BE2C (cell line): Measurements from ENCODE around the gene KDF1.

ENCODE experiments used
- DNase-seq: peaks from one replicate; pipeline ENCODE4 v3.0.0-alpha.2; 2020
- H3K27me3 ChIP-seq: fragments of 250-450 bp; sonication (Bioruptor Pico); 2 replicates; pipeline ENCODE4 v1.5.1; 2020; ENCODE audit warnings: mild to moderate bottlenecking
- H3K36me3 ChIP-seq: fragments of 250-450 bp; sonication (Bioruptor Pico); 2 replicates; pipeline ENCODE4 v1.5.1; 2020; ENCODE audit warnings: mild to moderate bottlenecking
- H3K4me1 ChIP-seq: fragments of 250-450 bp; sonication (Bioruptor Pico); 2 replicates; pipeline ENCODE4 v1.5.1; 2020
- H3K4me3 ChIP-seq: 2 replicates; pipeline ENCODE4 v1.5.1; 2011; ENCODE audit warnings: low read depth, low read length
- H3K9me3 ChIP-seq: fragments of 250-450 bp; sonication (Bioruptor Pico); 2 replicates; pipeline ENCODE4 v1.5.1; 2020
- CTCF ChIP-seq: IDR thresholded peaks from 2 replicates; pipeline ENCODE4 v1.5.1; 2012; ENCODE audit warnings: mild to moderate bottlenecking, low read depth, low read length

The KDF1 gene

GRCh38 chr1:26938004-26938658 is 22.1 kb downstream of the KDF1 start:
- no peak for TF ChIP-seq CTCF
- H3K27me3 ChIP-seq, result no peaks in the 10 kb centered on the region
- H3K9me3 ChIP-seq, result no peaks in the 10 kb centered on the region
- peaks cover 17% of the 10 kb centered on the region for H3K36me3 ChIP-seq
- DNase-seq, result no peak
- H3K4me1 ChIP-seq, result no peaks in the 10 kb centered on the region
- H3K4me3 ChIP-seq, result no peak overlapping the region

GRCh38 chr1:26936823-26937222 is 23.4 kb downstream of the KDF1 start:
- Histone ChIP-seq H3K36me3 (peaks cover 11% of the 10 kb centered on the region), H3K4me1 (no peaks in the 10 kb centered on the region), H3K4me3 (no peak overlapping the region), H3K9me3 (no peaks in the 10 kb centered on the region), H3K27me3 (no peaks in the 10 kb centered on the region)
- TF ChIP-seq CTCF, result no peak
- no peak for DNase-seq

- no peak for TF ChIP-seq CTCF
- no peak for DNase-seq
- Histone ChIP-seq H3K4me3 (no peak overlapping the region), H3K36me3 (peaks cover 13% of the 10 kb centered on the region; the same call in 1 of the 2 replicates), H3K4me1 (no peaks in the 10 kb centered on the region), H3K9me3 (no peaks in the 10 kb centered on the region), H3K27me3 (no peaks in the 10 kb centered on the region)
Measured at GRCh38 chr1:26932531-26932930, 27.7 kb downstream of the KDF1 start.

- DNase-seq, result no peak
- H3K36me3 ChIP-seq, result peaks cover 17% of the 10 kb centered on the region
- H3K9me3 ChIP-seq, result no peaks in the 10 kb centered on the region
- no peak overlapping the region for H3K4me3 ChIP-seq
- TF ChIP-seq CTCF, result no peak
- no peaks in the 10 kb centered on the region for H3K27me3 ChIP-seq
- H3K4me1 ChIP-seq, result no peaks in the 10 kb centered on the region
Measured at GRCh38 chr1:26923711-26924110, 36.6 kb downstream of the KDF1 start.

GRCh38 chr1:26922901-26923300 is 37.4 kb downstream of the KDF1 start:
- Histone ChIP-seq H3K9me3 (no peaks in the 10 kb centered on the region), H3K36me3 (peaks cover 13% of the 10 kb centered on the region), H3K4me1 (no peaks in the 10 kb centered on the region), H3K4me3 (peak overlapping the region; percentile 80), H3K27me3 (no peaks in the 10 kb centered on the region)
- no peak for DNase-seq
- no peak for TF ChIP-seq CTCF

- Histone ChIP-seq H3K4me1 (no peaks in the 10 kb centered on the region), H3K9me3 (no peaks in the 10 kb centered on the region)
- no peak for DNase-seq
Measured at GRCh38 chr1:26922431-26922729, 37.9 kb downstream of the KDF1 start.

More at GRCh38 chr1:26922431-26922729, 37.9 kb downstream of the KDF1 start:
- H3K27me3 ChIP-seq, result no peaks in the 10 kb centered on the region
- peak overlapping the region; percentile 80 for H3K4me3 ChIP-seq
- peaks cover 13% of the 10 kb centered on the region for H3K36me3 ChIP-seq
- no peak for TF ChIP-seq CTCF
